HCT116 (cell line): ENCODE measurements around the gene YKT6. TPM values are rescaled to one million over a fixed set of nuclear protein-coding genes. Genes with fewer than 3 reads are reported as not detected.

ENCODE experiments used
- ATAC-seq: fragments of 200-7000 bp; cut with Tn5 transposase; 2 replicates; pipeline ENCODE4 v1.9.1; 2020; ENCODE audit warnings: mild to moderate bottlenecking, moderate library complexity
- BruUV-seq: library from RNA; stranded (reverse); fragments of 400-500 nt; replicated peaks from 2 replicates; lab custom pipeline; 2021; lab: Mats Ljungman, UMichigan
- CTCF ChIA-PET: fragments of 300-600 bp; sonication (Branson Sonifier 250); formaldehyde crosslinking; loops from one replicate; lab custom pipeline; 2021; ENCODE audit warnings: antibody characterized with exemption; lab: Charles Lee
- POLR2A ChIA-PET: fragments of 300-600, 350-600 bp; sonication (Branson Sonifier 250); formaldehyde crosslinking; loops from one replicate; lab custom pipeline; 2021; ENCODE audit warnings: antibody characterized with exemption; lab: Charles Lee
- RAD21 ChIA-PET, 2 experiments: fragments of 300-600 bp; sonication (Branson Sonifier 250); formaldehyde crosslinking; loops; one replicate each; lab custom pipeline; 2023; ENCODE audit warnings: low total read pairs in 2 of 2; ENCODE audit not compliant: uncharacterized antibody in 2 of 2, unreplicated experiment in 2 of 2, low non-redundant PET in 1 of 2; lab: Charles Lee
- DNase-seq: peaks from one replicate; pipeline ENCODE4 v3.0.0-alpha.2; 2010; ENCODE audit warnings: low read depth, low spot score
- H2AFZ ChIP-seq: fragments of 200-600 bp; shearing (Covaris generic), sonication (generic); 2 replicates; pipeline ENCODE4 v1.6.1; 2017; ENCODE audit warnings: low read depth, mixed run types, mixed read lengths, antibody characterized with exemption, low read length; ENCODE audit not compliant: poor library complexity, severe bottlenecking
- H3K27ac ChIP-seq: 2 replicates; pipeline ENCODE4 v1.5.1; 2012; ENCODE audit warnings: low read depth, low read length
- H3K27me3 ChIP-seq: fragments of 200-600 bp; sonication (generic); 2 replicates; pipeline ENCODE4 v1.6.1; 2016; ENCODE audit warnings: mixed run types, low read length, mixed read lengths; ENCODE audit not compliant: insufficient read depth
- H3K36me3 ChIP-seq, 2 experiments: fragments of 200-500 bp in 1 of 2; fragments of 200-600 bp in 1 of 2; sonication (Bioruptor generic) in 1 of 2; sonication (generic) in 1 of 2; 2 replicates each; pipeline versions ENCODE4 v1.5.1 to v1.6.1; 2014 to 2016; ENCODE audit warnings: low read length in 2 of 2, inconsistent platforms in 1 of 2, mixed read lengths in 1 of 2, mixed run types in 1 of 2; ENCODE audit not compliant: insufficient read depth in 2 of 2, control insufficient read depth in 1 of 2
- H3K4me1 ChIP-seq, 2 experiments: fragments of 200-600 bp in 1 of 2; sonication (generic) in 1 of 2; 2 replicates each; pipeline versions ENCODE4 v1.5.1 to v1.6.1; 2012 to 2017; ENCODE audit warnings: low read length in 2 of 2, inconsistent platforms in 1 of 2, mild to moderate bottlenecking in 1 of 2, mixed read lengths in 1 of 2, mixed run types in 1 of 2, moderate library complexity in 1 of 2; ENCODE audit not compliant: insufficient read depth in 2 of 2, control insufficient read depth in 1 of 2
- H3K4me2 ChIP-seq: fragments of 200-600 bp; sonication (generic); 2 replicates; pipeline ENCODE4 v1.6.1; 2017; ENCODE audit warnings: mixed run types, low read length, mixed read lengths
- H3K4me3 ChIP-seq, 2 experiments: fragments of 200-600 bp in 1 of 2; sonication (generic) in 1 of 2; replicated peaks in 1 of 2; 2 replicates each; pipeline ENCODE4 v1.5.1; 2011 to 2016; ENCODE audit warnings: low read length in 2 of 2, control low read depth in 1 of 2, low read depth in 1 of 2, mild to moderate bottlenecking in 1 of 2, mixed read lengths in 1 of 2, mixed run types in 1 of 2
- H3K79me2 ChIP-seq: fragments of 200-600 bp; sonication (generic); 2 replicates; pipeline ENCODE4 v1.6.1; 2017; ENCODE audit warnings: mild to moderate bottlenecking, mixed run types, low read length, moderate library complexity, mixed read lengths; ENCODE audit not compliant: insufficient read depth
- H3K9ac ChIP-seq: fragments of 200-600 bp; sonication (generic); 2 replicates; pipeline ENCODE4 v1.6.1; 2016; ENCODE audit warnings: low read length, mixed read lengths
- H3K9me2 ChIP-seq: fragments of 200-600 bp; sonication (generic), shearing (Covaris generic); 2 replicates; pipeline ENCODE4 v1.6.1; 2017; ENCODE audit warnings: mixed run types, mild to moderate bottlenecking, moderate library complexity; ENCODE audit not compliant: insufficient read depth
- H3K9me3 ChIP-seq, 2 experiments: fragments of 200-500 bp in 1 of 2; fragments of 200-600 bp in 1 of 2; sonication (Bioruptor generic) in 1 of 2; sonication (generic) in 1 of 2; 2 replicates each; pipeline ENCODE4 v1.6.1; 2014 to 2017; ENCODE audit warnings: low read length in 2 of 2, mixed read lengths in 2 of 2, inconsistent platforms in 1 of 2, low read depth in 1 of 2, mild to moderate bottlenecking in 1 of 2, mixed run types in 1 of 2, moderate library complexity in 1 of 2; ENCODE audit not compliant: control insufficient read depth in 1 of 2, insufficient read depth in 1 of 2
- H4K20me1 ChIP-seq: fragments of 200-600 bp; sonication (generic), shearing (Covaris generic); 2 replicates; pipeline ENCODE4 v1.6.1; 2017; ENCODE audit warnings: mixed run types, mild to moderate bottlenecking, moderate library complexity; ENCODE audit not compliant: insufficient read depth
- ATF3 ChIP-seq: IDR thresholded peaks from 2 replicates; pipeline ENCODE4 v1.6.1; 2012
- CBX3 ChIP-seq: IDR thresholded peaks from 2 replicates; pipeline ENCODE4 v1.6.1; 2012; ENCODE audit warnings: low read depth
- CTCF ChIP-seq, 3 experiments: fragments of 200-600 bp in 1 of 3; sonication (generic) in 1 of 3; IDR thresholded peaks in 2 of 3; conservative IDR thresholded peaks in 1 of 3; 2 replicates each; pipeline ENCODE4 v1.5.1; 2012 to 2017; ENCODE audit warnings: low read depth in 2 of 3, low read length in 2 of 3, antibody characterized with exemption in 1 of 3, borderline replicate concordance in 1 of 3, control low read depth in 1 of 3, mild to moderate bottlenecking in 1 of 3, mixed read lengths in 1 of 3, mixed run types in 1 of 3, moderate library complexity in 1 of 3; ENCODE audit not compliant: insufficient read depth in 1 of 3
- ELF1 ChIP-seq: IDR thresholded peaks from 2 replicates; pipeline ENCODE4 v1.6.1; 2012; ENCODE audit warnings: low read depth, borderline replicate concordance
- EZH2 ChIP-seq: fragments of 200-600 bp; sonication (generic); IDR thresholded peaks from 2 replicates; pipeline ENCODE4 v1.6.1; 2017; ENCODE audit warnings: antibody characterized with exemption, mixed run types
- FOSL1 ChIP-seq: IDR thresholded peaks from 2 replicates; pipeline ENCODE4 v1.6.1; 2012; ENCODE audit warnings: low read depth
- POLR2AphosphoS5 ChIP-seq: IDR thresholded peaks from 2 replicates; pipeline ENCODE4 v1.6.1; 2011; ENCODE audit warnings: mild to moderate bottlenecking, low read depth, low read length, moderate library complexity
- RAD21 ChIP-seq: IDR thresholded peaks from 2 replicates; pipeline ENCODE4 v1.6.1; 2012; ENCODE audit warnings: low read depth, mild to moderate bottlenecking
- SIN3A ChIP-seq: IDR thresholded peaks from 2 replicates; pipeline ENCODE4 v1.6.1; 2012; ENCODE audit warnings: low read depth
- SP1 ChIP-seq: IDR thresholded peaks from 2 replicates; pipeline ENCODE4 v1.6.1; 2012; ENCODE audit warnings: low read depth
- SRF ChIP-seq: IDR thresholded peaks from 2 replicates; pipeline ENCODE4 v1.6.1; 2012; ENCODE audit warnings: low read depth
- YY1 ChIP-seq: IDR thresholded peaks from 2 replicates; pipeline ENCODE4 v1.6.1; 2011; ENCODE audit warnings: low read length, low read depth, moderate library complexity, mild to moderate bottlenecking; ENCODE audit not compliant: insufficient replicate concordance; ENCODE audit errors: extremely low read depth
- ZBTB33 ChIP-seq: IDR thresholded peaks from 2 replicates; pipeline ENCODE4 v1.6.1; 2011; ENCODE audit warnings: mild to moderate bottlenecking, low read length, moderate library complexity; ENCODE audit not compliant: insufficient replicate concordance; ENCODE audit errors: extremely low read depth
- ZFX ChIP-seq: fragments of 450-650 bp; IDR thresholded peaks from 2 replicates; pipeline ENCODE4 v1.6.1; 2017
- ZNF274 ChIP-seq: fragments of 200-500 bp; sonication (Bioruptor generic); IDR thresholded peaks from 2 replicates; pipeline ENCODE4 v1.6.1; 2014; ENCODE audit warnings: mild to moderate bottlenecking, low read depth, low read length, inconsistent platforms
- intact Hi-C: fragments of 100-400 bp; cut with micrococcal nuclease; formaldehyde crosslinking; loops from 2 replicates; pipeline ENCODE4 v1.10.0; 2022
- total RNA-seq: library from RNA; stranded (reverse); gene quantifications from one replicate; pipeline ENCODE4 v1.2.1, GENCODE V29; 2021; ENCODE audit not compliant: unreplicated experiment

Gene YKT6
- total RNA-seq, 1 experiment from 2014 or later, result 84.8 TPM

GRCh38 chr7:44191171-44191570 lies 9.6 kb upstream of the YKT6 start:
- DNase-seq, result no peak
- Histone ChIP-seq H3K9me2 (no peaks in the 10 kb centered on the region), H3K4me1 (peaks cover 0 to 11% of the 10 kb centered on the region in 2 experiments; a peak in 1 of 4 replicates), H3K9ac (no peak overlapping the region), H3K9me3 (no peaks in the 10 kb centered on the region), H3K27me3 (no peaks in the 10 kb centered on the region), H3K4me3 (no peak overlapping the region), H4K20me1 (no peaks in the 10 kb centered on the region), H2AFZ (no peak overlapping the region), H3K27ac (no peak overlapping the region), H3K79me2 (no peaks in the 10 kb centered on the region), H3K36me3 (no peaks in the 10 kb centered on the region), H3K4me2 (no peak overlapping the region)
- ChIA-PET CTCF (no interaction called here), RAD21 (no interaction called here), POLR2A (no interaction called here)
- intact Hi-C loops, result no loop called here
- no TSS peak for BruUV-seq
- TF ChIP-seq EZH2, result no peak
- no peak for TF ChIP-seq ATF3
- TF ChIP-seq FOSL1, result no peak
- no peak for TF ChIP-seq ZFX
- ATAC-seq, result no peak

- H3K27me3 ChIP-seq, result no peaks in the 10 kb centered on the region
- intact Hi-C loops, result no loop called here
- no peak overlapping the region for H3K27ac ChIP-seq
- H3K4me1 ChIP-seq, result peaks cover 0 to 16% of the 10 kb centered on the region in 2 experiments; a peak in 1 of 4 replicates
- H3K9me3 ChIP-seq, result no peaks in the 10 kb centered on the region
- H4K20me1 ChIP-seq, result no peaks in the 10 kb centered on the region
- CTCF ChIA-PET, result no interaction called here
- POLR2A ChIA-PET, result no interaction called here
- H3K4me2 ChIP-seq, result no peak overlapping the region
- H3K9ac ChIP-seq, result no peak overlapping the region
- no peak overlapping the region for H3K4me3 ChIP-seq
- H3K9me2 ChIP-seq, result no peaks in the 10 kb centered on the region
- RAD21 ChIA-PET, result no interaction called here
- DNase-seq (no peak), ATAC-seq (peak; percentile 41; the same call in 1 of the 2 replicates)
- H3K79me2 ChIP-seq, result no peaks in the 10 kb centered on the region
- no TSS peak for BruUV-seq
- no peak overlapping the region for H2AFZ ChIP-seq
- no peaks in the 10 kb centered on the region for H3K36me3 ChIP-seq
- TF ChIP-seq RAD21, result no peak
- TF ChIP-seq YY1, result no peak
- TF ChIP-seq ELF1, result no peak
- TF ChIP-seq SP1, result no peak
- no peak for TF ChIP-seq POLR2AphosphoS5
- TF ChIP-seq ZFX, result no peak
- TF ChIP-seq EZH2, result no peak
- no peak for TF ChIP-seq SRF
- TF ChIP-seq ZNF274, result no peak
- TF ChIP-seq CBX3, result no peak
- no peak for TF ChIP-seq SIN3A
- no peak for TF ChIP-seq ATF3
- no peak for TF ChIP-seq ZBTB33
- TF ChIP-seq CTCF (IDR thresholded peaks at IDR 0.05 in 2 of 3, conservative IDR thresholded peaks at IDR 0.05 in 1 of 3; ENCODE audit: borderline replicate concordance in 1 of 3, insufficient read depth in 1 of 3, low read depth in 2 of 3, low read length in 2 of 3), result no peak; a peak in 1 of 6 replicates
Measured at GRCh38 chr7:44193011-44193802, 7.6 kb upstream of the YKT6 start.
